ENCODE data around the gene AHCY. TPM values are rescaled to one million over a fixed set of nuclear protein-coding genes. Genes with fewer than 3 reads are reported as not detected.
"Not testable (repeated sequence)": the region's sequence is repeated elsewhere in the genome, so short reads cannot be mapped to it uniquely, and the experiment has no call there.

AHCY gene
- total and polyA plus RNA-seq, 4 donors: 43.2 to 83.0 (median 78.2) TPM

DNA sequence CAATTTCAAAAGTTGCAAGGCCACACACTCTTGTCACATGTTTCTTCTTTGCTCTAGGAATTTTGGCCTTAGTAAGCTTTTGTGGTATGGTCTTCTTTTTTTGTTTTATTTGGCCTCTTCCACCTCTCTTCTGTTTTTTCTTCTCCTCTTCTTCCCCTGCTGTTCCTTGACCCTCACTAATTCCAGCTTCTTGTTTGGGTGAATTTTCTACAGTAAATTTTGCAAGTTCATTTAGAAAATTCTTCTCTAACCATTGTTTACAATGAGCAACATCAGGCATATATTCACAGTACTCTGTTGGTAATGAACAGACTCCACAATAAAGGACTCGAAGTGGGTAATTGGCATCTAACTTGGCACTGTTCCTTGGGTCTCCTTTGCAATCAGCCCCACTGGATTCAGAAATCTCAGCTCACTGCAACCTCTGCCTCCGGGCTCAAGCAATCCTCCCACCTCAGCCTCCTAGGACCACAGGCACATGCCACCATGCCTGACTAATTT is 57.0 kb downstream of the AHCY start:
- Histone ChIP-seq H3K36me3 (ENCODE audit: control insufficient read depth, insufficient read depth, low read length) (no peaks in the 10 kb centered on the region), H3K27me3 (ENCODE audit: control insufficient read depth, insufficient read depth, low read length) (no peaks in the 10 kb centered on the region), H3K4me1 (ENCODE audit: control insufficient read depth, insufficient read depth, low read length) (no peaks in the 10 kb centered on the region), H3K9me3 (ENCODE audit: control insufficient read depth, insufficient read depth, low read length) (no peaks in the 10 kb centered on the region), H3K4me3 (ENCODE audit: low read depth, low read length) (no peak overlapping the region), H3K27ac (ENCODE audit: low read depth, low read length) (no peak overlapping the region)
- 29% methylated on average over 1 of the region's 2 CpGs for WGBS (ENCODE audit: insufficient coverage)
- DNase-seq (ENCODE audit: low read depth in 4 of 6, low spot score in 6 of 6): no peak

DNA sequence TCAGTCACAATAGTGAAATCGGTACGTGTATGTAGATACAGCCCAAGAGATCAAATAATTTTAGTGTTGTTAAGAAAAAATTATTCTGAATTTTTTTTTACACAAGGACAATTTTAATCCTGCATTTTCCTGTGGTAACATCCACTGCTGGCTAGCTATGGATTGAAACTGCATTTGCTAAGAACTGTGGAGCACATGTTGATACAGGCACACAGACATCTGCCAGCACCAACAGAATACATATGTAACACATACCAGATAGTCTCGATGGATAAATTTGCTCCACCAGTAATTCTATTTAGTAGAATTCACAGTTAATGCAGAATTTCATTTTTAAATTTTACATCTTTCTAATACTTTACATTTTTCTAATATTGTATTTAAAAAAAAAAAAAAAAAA is 59.8 kb downstream of the AHCY start:
- Histone ChIP-seq H3K4me3 (ENCODE audit: low read depth, low read length) (no peak overlapping the region), H3K27me3 (ENCODE audit: control insufficient read depth, insufficient read depth, low read length) (no peaks in the 10 kb centered on the region), H3K36me3 (ENCODE audit: control insufficient read depth, insufficient read depth, low read length) (no peaks in the 10 kb centered on the region), H3K4me1 (ENCODE audit: control insufficient read depth, insufficient read depth, low read length) (no peaks in the 10 kb centered on the region), H3K9me3 (ENCODE audit: control insufficient read depth, insufficient read depth, low read length) (no peaks in the 10 kb centered on the region), H3K27ac (ENCODE audit: low read depth, low read length) (no peak overlapping the region)
- DNase-seq (ENCODE audit: low read depth in 4 of 6, low spot score in 6 of 6): peak in 1 of 6 donors; percentile 5
- WGBS (ENCODE audit: insufficient coverage): no CpG with 5 or more reads among the region's 3 CpGs

GRCh38 chr20:34242879-34243278 is 60.3 kb downstream of the AHCY start:
- no CpG with 5 or more reads among the region's 1 CpG for WGBS (ENCODE audit: insufficient coverage)
- no peaks in the 10 kb centered on the region for H3K36me3 ChIP-seq (ENCODE audit: control insufficient read depth, insufficient read depth, low read length)
- DNase-seq (ENCODE audit: low read depth in 4 of 6, low spot score in 6 of 6): no peak
- H3K27me3 ChIP-seq (ENCODE audit: control insufficient read depth, insufficient read depth, low read length): no peaks in the 10 kb centered on the region
- no peak overlapping the region for H3K27ac ChIP-seq (ENCODE audit: low read depth, low read length)
- no peaks in the 10 kb centered on the region for H3K9me3 ChIP-seq (ENCODE audit: control insufficient read depth, insufficient read depth, low read length)
- H3K4me1 ChIP-seq (ENCODE audit: control insufficient read depth, insufficient read depth, low read length): no peaks in the 10 kb centered on the region
- no peak overlapping the region for H3K4me3 ChIP-seq (ENCODE audit: low read depth, low read length)

GRCh38 chr20:34242015-34242414 is 61.1 kb downstream of the AHCY start:
- not testable (repeated sequence) for H3K9me3 ChIP-seq (ENCODE audit: control insufficient read depth, insufficient read depth, low read length); H3K27me3 ChIP-seq (ENCODE audit: control insufficient read depth, insufficient read depth, low read length); H3K4me3 ChIP-seq (ENCODE audit: low read depth, low read length); H3K27ac ChIP-seq (ENCODE audit: low read depth, low read length); H3K36me3 ChIP-seq (ENCODE audit: control insufficient read depth, insufficient read depth, low read length); DNase-seq (ENCODE audit: low read depth in 4 of 6, low spot score in 6 of 6); H3K4me1 ChIP-seq (ENCODE audit: control insufficient read depth, insufficient read depth, low read length)
- WGBS (ENCODE audit: insufficient coverage): no CpG with 5 or more reads among the region's 4 CpGs

DNA sequence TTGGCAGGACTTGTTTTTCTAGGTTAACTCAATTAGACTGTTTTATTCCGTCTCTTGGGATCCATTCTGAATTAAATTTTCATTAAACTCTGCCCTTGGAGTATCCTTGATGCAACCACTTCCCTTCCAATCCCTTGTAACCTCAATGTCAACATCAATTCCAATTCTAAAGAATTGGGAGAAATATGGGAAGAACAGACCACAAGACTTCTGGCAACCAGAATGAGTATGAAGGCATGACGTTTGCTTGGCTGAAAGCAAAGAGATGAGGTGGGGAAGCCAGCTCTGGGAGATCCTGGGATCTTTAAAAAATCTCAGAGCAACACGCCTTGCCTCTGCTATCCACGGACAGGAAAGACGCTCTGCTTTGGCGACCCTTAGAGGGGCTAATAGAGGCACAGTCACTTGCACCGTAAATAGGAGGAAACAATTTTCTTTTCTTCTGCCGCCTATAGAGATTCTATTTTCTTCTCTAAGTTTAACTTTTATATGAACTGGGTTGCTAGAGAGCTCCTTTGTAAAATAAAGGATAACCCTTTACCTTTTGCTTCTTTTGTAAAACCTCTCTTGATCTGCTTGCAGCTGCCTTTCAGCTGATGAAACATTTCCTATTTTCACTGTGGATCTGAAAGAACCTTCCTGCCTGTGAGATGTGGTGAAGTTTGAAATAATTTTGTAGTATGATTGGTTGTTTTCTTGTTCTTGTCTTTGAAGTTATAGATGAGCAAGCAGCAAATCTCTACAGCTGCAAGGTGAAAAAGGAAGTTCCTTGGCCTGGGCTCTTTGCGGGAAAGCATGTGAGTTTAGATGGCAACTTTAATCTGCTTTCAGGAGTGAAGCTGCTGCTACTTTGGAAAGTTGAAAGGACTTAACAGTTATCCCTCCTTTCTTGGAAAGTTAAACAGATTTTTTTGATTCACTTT is 62.2 kb downstream of the AHCY start, which contains the start of gene ASIP:
ASIP (plus strand) TSS at position 731 of the 923 bp plus-strand sequence. CDS start 18,952 bp downstream, outside the sequence.
- Histone ChIP-seq H3K4me1 (ENCODE audit: control insufficient read depth, insufficient read depth, low read length) (no peaks in the 10 kb centered on the region), H3K36me3 (ENCODE audit: control insufficient read depth, insufficient read depth, low read length) (no peaks in the 10 kb centered on the region), H3K9me3 (ENCODE audit: control insufficient read depth, insufficient read depth, low read length) (no peaks in the 10 kb centered on the region), H3K4me3 (ENCODE audit: low read depth, low read length) (no peak within 1 kb of the TSS), H3K27me3 (ENCODE audit: control insufficient read depth, insufficient read depth, low read length) (no peaks in the 10 kb centered on the region), H3K27ac (ENCODE audit: low read depth, low read length) (no peak within 1 kb of the TSS)
- 66% methylated on average over 5 of the region's 9 CpGs for WGBS (ENCODE audit: insufficient coverage)
- DNase-seq (ENCODE audit: low read depth in 4 of 6, low spot score in 6 of 6): no peak

DNA sequence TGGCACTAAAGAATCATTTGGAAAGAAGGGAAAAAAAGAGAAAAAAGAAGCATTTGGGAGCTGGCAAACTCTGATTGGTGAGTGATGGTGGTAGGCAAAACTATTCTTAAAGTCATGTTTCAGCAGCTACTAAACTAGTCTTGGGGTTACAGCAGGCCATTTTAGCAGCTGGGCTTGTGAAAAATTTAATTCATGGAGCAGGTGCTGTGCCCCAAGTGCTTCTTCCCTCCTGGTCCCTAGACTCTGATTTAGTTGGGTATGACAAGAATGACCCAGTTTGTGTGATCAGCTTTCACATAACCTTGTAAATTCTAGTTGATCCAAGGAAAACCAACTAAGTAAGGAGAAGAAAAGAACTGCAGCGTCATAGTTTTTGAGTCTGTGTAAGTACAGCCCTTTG is 63.0 kb downstream of the AHCY start:
- Histone ChIP-seq H3K27ac (ENCODE audit: low read depth, low read length) (no peak overlapping the region), H3K9me3 (ENCODE audit: control insufficient read depth, insufficient read depth, low read length) (no peaks in the 10 kb centered on the region), H3K4me1 (ENCODE audit: control insufficient read depth, insufficient read depth, low read length) (no peaks in the 10 kb centered on the region), H3K36me3 (ENCODE audit: control insufficient read depth, insufficient read depth, low read length) (no peaks in the 10 kb centered on the region), H3K4me3 (ENCODE audit: low read depth, low read length) (no peak overlapping the region), H3K27me3 (ENCODE audit: control insufficient read depth, insufficient read depth, low read length) (no peaks in the 10 kb centered on the region)
- DNase-seq (ENCODE audit: low read depth in 4 of 6, low spot score in 6 of 6): no peak
- no CpG with 5 or more reads among the region's 1 CpG for WGBS (ENCODE audit: insufficient coverage)

DNA sequence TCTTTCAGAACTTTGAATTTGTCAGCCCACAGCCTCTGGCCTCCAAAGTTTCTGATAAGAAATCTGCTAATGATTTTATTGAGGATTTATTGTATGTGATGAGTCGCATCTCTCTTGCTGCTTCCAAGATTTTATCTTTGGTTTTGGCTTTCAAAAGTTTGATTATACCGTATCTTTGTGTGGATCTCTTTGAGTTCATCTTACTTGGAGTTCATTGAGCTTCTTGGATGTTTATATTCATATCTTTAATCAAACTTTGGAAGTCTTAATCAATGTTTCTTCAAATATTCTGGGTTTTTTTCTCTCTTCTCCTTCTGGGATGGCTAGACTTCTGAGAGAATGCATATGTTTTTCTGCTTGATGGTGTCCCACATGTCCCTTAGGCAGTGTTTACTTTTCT is 65.2 kb downstream of the AHCY start:
- no peaks in the 10 kb centered on the region for H3K36me3 ChIP-seq (ENCODE audit: control insufficient read depth, insufficient read depth, low read length)
- H3K27me3 ChIP-seq (ENCODE audit: control insufficient read depth, insufficient read depth, low read length): no peaks in the 10 kb centered on the region
- no peak overlapping the region for H3K4me3 ChIP-seq (ENCODE audit: low read depth, low read length)
- H3K9me3 ChIP-seq (ENCODE audit: control insufficient read depth, insufficient read depth, low read length): no peaks in the 10 kb centered on the region
- no CpG with 5 or more reads among the region's 2 CpGs for WGBS (ENCODE audit: insufficient coverage)
- no peak for DNase-seq (ENCODE audit: low read depth in 4 of 6, low spot score in 6 of 6)
- H3K27ac ChIP-seq (ENCODE audit: low read depth, low read length): no peak overlapping the region
- H3K4me1 ChIP-seq (ENCODE audit: control insufficient read depth, insufficient read depth, low read length): no peaks in the 10 kb centered on the region

DNA sequence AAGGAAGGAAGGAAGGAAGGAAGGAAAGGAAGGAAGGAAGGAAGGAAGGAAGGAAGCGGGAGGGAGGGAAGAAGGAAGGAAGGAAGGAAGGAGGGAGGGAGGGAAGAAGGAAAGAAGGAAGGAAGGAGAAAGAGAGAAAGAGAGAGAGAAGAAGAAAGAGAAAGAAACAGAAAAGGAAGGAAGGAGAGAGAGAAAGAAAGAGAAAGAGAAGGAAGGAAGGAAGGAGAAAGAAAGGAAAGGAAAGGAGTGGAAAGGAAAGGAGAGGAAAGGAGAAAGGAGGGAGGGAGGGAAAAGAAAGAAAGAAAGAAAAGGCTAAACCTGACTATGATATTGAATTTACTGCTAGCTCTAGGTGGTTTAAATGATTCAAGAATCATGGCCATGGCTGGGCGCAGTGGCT is 67.3 kb downstream of the AHCY start:
- no peak overlapping the region for H3K4me3 ChIP-seq (ENCODE audit: low read depth, low read length)
- H3K4me1 ChIP-seq (ENCODE audit: control insufficient read depth, insufficient read depth, low read length): no peaks in the 10 kb centered on the region
- WGBS (ENCODE audit: insufficient coverage): 91% methylated on average over 1 of the region's 2 CpGs
- no peaks in the 10 kb centered on the region for H3K36me3 ChIP-seq (ENCODE audit: control insufficient read depth, insufficient read depth, low read length)
- no peak for DNase-seq (ENCODE audit: low read depth in 4 of 6, low spot score in 6 of 6)
- no peaks in the 10 kb centered on the region for H3K27me3 ChIP-seq (ENCODE audit: control insufficient read depth, insufficient read depth, low read length)
- no peaks in the 10 kb centered on the region for H3K9me3 ChIP-seq (ENCODE audit: control insufficient read depth, insufficient read depth, low read length)
- H3K27ac ChIP-seq (ENCODE audit: low read depth, low read length): no peak overlapping the region

GRCh38 chr20:34233687-34234086 is 69.5 kb downstream of the AHCY start:
- Histone ChIP-seq H3K36me3 (ENCODE audit: control insufficient read depth, insufficient read depth, low read length) (no peaks in the 10 kb centered on the region), H3K4me3 (ENCODE audit: low read depth, low read length) (no peak overlapping the region), H3K27me3 (ENCODE audit: control insufficient read depth, insufficient read depth, low read length) (no peaks in the 10 kb centered on the region), H3K9me3 (ENCODE audit: control insufficient read depth, insufficient read depth, low read length) (no peaks in the 10 kb centered on the region), H3K4me1 (ENCODE audit: control insufficient read depth, insufficient read depth, low read length) (no peaks in the 10 kb centered on the region), H3K27ac (ENCODE audit: low read depth, low read length) (no peak overlapping the region)
- DNase-seq (ENCODE audit: low read depth in 4 of 6, low spot score in 6 of 6): no peak

GRCh38 chr20:34232494-34233087 is 70.6 kb downstream of the AHCY start:
- H3K9me3 ChIP-seq (ENCODE audit: control insufficient read depth, insufficient read depth, low read length): no peaks in the 10 kb centered on the region
- H3K4me1 ChIP-seq (ENCODE audit: control insufficient read depth, insufficient read depth, low read length): no peaks in the 10 kb centered on the region
- DNase-seq (ENCODE audit: low read depth in 4 of 6, low spot score in 6 of 6): no peak
- no peaks in the 10 kb centered on the region for H3K36me3 ChIP-seq (ENCODE audit: control insufficient read depth, insufficient read depth, low read length)
- no peak overlapping the region for H3K27ac ChIP-seq (ENCODE audit: low read depth, low read length)
- H3K27me3 ChIP-seq (ENCODE audit: control insufficient read depth, insufficient read depth, low read length): no peaks in the 10 kb centered on the region
- H3K4me3 ChIP-seq (ENCODE audit: low read depth, low read length): no peak overlapping the region
- WGBS (ENCODE audit: insufficient coverage): 92% methylated on average over 2 of the region's 3 CpGs
